Endothelial cell of umbilical vein (primary cell): ENCODE measurements around the gene FUT7. TPM values are rescaled to one million over a fixed set of nuclear protein-coding genes. Genes with fewer than 3 reads are reported as not detected.

Experiments used
- BruUV-seq: library from RNA; stranded (reverse); fragments of 400-500 nt; replicated peaks from 2 replicates; lab custom pipeline; 2021; lab: Mats Ljungman, UMichigan
- CTCF ChIA-PET: fragments of 300-600, 350-600 bp; sonication (Branson Sonifier 250); formaldehyde crosslinking; loops from one replicate; lab custom pipeline; 2021; ENCODE audit warnings: antibody characterized with exemption, inconsistent platforms; lab: Charles Lee
- POLR2A ChIA-PET: fragments of 300-600, 350-600 bp; sonication (Branson Sonifier 250); formaldehyde crosslinking; loops from one replicate; lab custom pipeline; 2021; ENCODE audit warnings: antibody characterized with exemption, inconsistent platforms; lab: Charles Lee
- DNase-seq: peaks from one replicate; pipeline ENCODE4 v3.0.0-alpha.2; 2011; ENCODE audit warnings: low read depth, low spot score
- FAIRE-seq: peaks from 2 replicates; lab custom pipeline; 2011; peaks lifted over from hg19 to GRCh38; lab: Jason Lieb, UNC
- H2AFZ ChIP-seq: 2 replicates; pipeline ENCODE4 v1.6.0; 2012; ENCODE audit warnings: low read depth, low read length, control low read depth, inconsistent platforms
- H3K27ac ChIP-seq: 2 replicates; pipeline ENCODE4 v1.5.1; 2011; ENCODE audit warnings: low read depth, mild to moderate bottlenecking, control low read depth, low read length, moderate library complexity; ENCODE audit not compliant: insufficient read depth
- H3K27me3 ChIP-seq, 2 experiments: 2 replicates each; pipeline versions ENCODE4 v1.6.0 to v1.6.1; 2011; ENCODE audit warnings: low read length in 2 of 2, mixed read lengths in 1 of 2; ENCODE audit not compliant: control insufficient read depth in 2 of 2, insufficient read depth in 2 of 2
- H3K36me3 ChIP-seq, 2 experiments: 2 replicates in 1 of 2; 3 replicates in 1 of 2; pipeline ENCODE4 v1.5.1; 2011; ENCODE audit warnings: low read length in 2 of 2, mild to moderate bottlenecking in 1 of 2, moderate library complexity in 1 of 2; ENCODE audit not compliant: control insufficient read depth in 2 of 2, insufficient read depth in 2 of 2; ENCODE audit errors: extremely low read depth in 1 of 2
- H3K4me1 ChIP-seq: 3 replicates; pipeline ENCODE4 v1.5.1; 2011; ENCODE audit warnings: mild to moderate bottlenecking, low read length; ENCODE audit not compliant: control insufficient read depth, insufficient read depth; ENCODE audit errors: extremely low read depth
- H3K4me2 ChIP-seq: 2 replicates; pipeline ENCODE4 v1.6.1; 2011; ENCODE audit warnings: low read length, control low read depth, mixed read lengths; ENCODE audit not compliant: insufficient read depth
- H3K4me3 ChIP-seq, 3 experiments: fragments of 200-600 bp in 1 of 3; sonication (generic), shearing (Covaris generic) in 1 of 3; replicated peaks in 1 of 3; 2 replicates each; pipeline ENCODE4 v1.5.1; 2011 to 2016; ENCODE audit warnings: control low read depth in 3 of 3, low read length in 3 of 3, mild to moderate bottlenecking in 2 of 3, inconsistent platforms in 1 of 3, low read depth in 1 of 3, moderate library complexity in 1 of 3; ENCODE audit not compliant: insufficient read depth in 1 of 3
- H3K79me2 ChIP-seq: 2 replicates; pipeline ENCODE4 v1.6.0; 2012; ENCODE audit warnings: low read length, inconsistent platforms; ENCODE audit not compliant: control insufficient read depth, insufficient read depth
- H3K9ac ChIP-seq: replicated peaks from 2 replicates; pipeline ENCODE3; 2011; ENCODE audit warnings: low read length, control low read depth; ENCODE audit not compliant: insufficient read depth; ENCODE audit errors: extremely low read depth
- H3K9me1 ChIP-seq: replicated peaks from 3 replicates; pipeline ENCODE4 v1.6.0; 2011; ENCODE audit warnings: mild to moderate bottlenecking, low read length; ENCODE audit not compliant: control insufficient read depth, insufficient read depth; ENCODE audit errors: extremely low read depth
- H3K9me3 ChIP-seq: replicated peaks from 2 replicates; pipeline ENCODE4 v1.5.1; 2012; ENCODE audit warnings: low read length, inconsistent platforms; ENCODE audit not compliant: control insufficient read depth, insufficient read depth
- H4K20me1 ChIP-seq: replicated peaks from 2 replicates; pipeline ENCODE3; 2011; ENCODE audit warnings: mild to moderate bottlenecking, low read length; ENCODE audit not compliant: control insufficient read depth, insufficient read depth; ENCODE audit errors: extremely low read depth
- CTCF ChIP-seq, 2 donors: IDR thresholded peaks; 1 replicate in 1 of 2; 2 replicates in 1 of 2; pipeline ENCODE4 v1.5.1; 2011; ENCODE audit warnings: low read length in 2 of 2, mild to moderate bottlenecking in 2 of 2, moderate library complexity in 2 of 2, control low read depth in 1 of 2, inconsistent platforms in 1 of 2, low read depth in 1 of 2; ENCODE audit not compliant: insufficient read depth in 1 of 2; ENCODE audit errors: extremely low read depth in 1 of 2
- EZH2 ChIP-seq: IDR thresholded peaks from 2 replicates; pipeline ENCODE4 v1.6.1; 2012; ENCODE audit warnings: borderline replicate concordance, low read depth, mild to moderate bottlenecking, moderate library complexity, low read length, inconsistent platforms; ENCODE audit not compliant: severe bottlenecking
- FOS ChIP-seq: IDR thresholded peaks from 2 replicates; pipeline ENCODE4 v1.6.1; 2011; ENCODE audit warnings: mild to moderate bottlenecking, low read length, moderate library complexity, borderline replicate concordance; ENCODE audit not compliant: insufficient read depth
- GATA2 ChIP-seq: IDR thresholded peaks from 2 replicates; pipeline ENCODE4 v1.7.0; 2011; ENCODE audit warnings: low read depth, mild to moderate bottlenecking, moderate library complexity, mixed read lengths, low read length; ENCODE audit not compliant: insufficient read length, insufficient read depth
- JUN ChIP-seq: IDR thresholded peaks from 2 replicates; pipeline ENCODE4 v1.6.1; 2011; ENCODE audit warnings: borderline replicate concordance, low read depth; ENCODE audit not compliant: insufficient read length, insufficient read depth
- MYC ChIP-seq: IDR thresholded peaks from one replicate; pipeline ENCODE4 v1.6.1; 2011; ENCODE audit warnings: mild to moderate bottlenecking, low read depth, low read length
- POLR2A ChIP-seq: IDR thresholded peaks from 2 replicates; pipeline ENCODE4 v1.6.1; 2012; ENCODE audit warnings: low read depth, mild to moderate bottlenecking, control low read depth, low read length
- POLR2AphosphoS5 ChIP-seq: IDR thresholded peaks from 2 replicates; pipeline ENCODE4 v1.6.1; 2012; ENCODE audit warnings: low read depth, mild to moderate bottlenecking, control low read depth, low read length, moderate library complexity; ENCODE audit not compliant: insufficient read depth
- dilution Hi-C: fragments of 300-500 bp; cut with MboI; formaldehyde crosslinking; loops from one replicate; pipeline ENCODE4 v1.15.0; 2019; ENCODE audit warnings: low sequenced_read_pairs; ENCODE audit not compliant: extremely low pct_ligation_motif_present
- intact Hi-C: fragments of 100-400 bp; cut with micrococcal nuclease; formaldehyde crosslinking; loops from one replicate; pipeline ENCODE4 v1.10.0; 2022
- polyA plus RNA-seq, 4 experiments: library from polyadenylated mRNA; depleted of rRNA in 3 of 4; stranded (reverse) in 3 of 4; unstranded in 1 of 4; fragments of >200 nt; gene quantifications; 2 replicates each; pipeline versions ENCODE4 v1.2.1 to v1.2.3, GENCODE V29; 2011 to 2012; ENCODE audit warnings: missing spikeins in 1 of 4
- total RNA-seq: library from RNA; stranded (reverse); gene quantifications from 2 replicates; pipeline ENCODE4 v1.2.3, GENCODE V29; 2021
- TF ChIP-seq, protein P1 (sequence below): IDR thresholded peaks from 2 replicates; pipeline ENCODE4 v1.6.1; 2011; ENCODE audit not compliant: insufficient read depth, insufficient read length

The FUT7 gene
- total and polyA plus RNA-seq, 2 donors (not counting 3 experiments of a cell fraction or from before 2014, with no cell fraction given), result not detected

GRCh38 chr9:137041124-137041523 is 9.2 kb upstream of the FUT7 start:
- Histone ChIP-seq H4K20me1 (no peaks in the 10 kb centered on the region), H2AFZ (no peak overlapping the region), H3K4me3 (no peak overlapping the region), H3K27ac (no peak overlapping the region), H3K9me3 (no peaks in the 10 kb centered on the region), H3K79me2 (peaks cover 33% of the 10 kb centered on the region), H3K27me3 (no peaks in the 10 kb centered on the region), H3K4me1 (peaks cover 37% of the 10 kb centered on the region), H3K9ac (no peak overlapping the region), H3K9me1 (no peaks in the 10 kb centered on the region), H3K4me2 (no peak overlapping the region), H3K36me3 (peaks cover 0 to 17% of the 10 kb centered on the region in 2 experiments)
- no TSS peak for BruUV-seq
- TF ChIP-seq JUN (no peak), FOS (no peak), MYC (no peak), POLR2AphosphoS5 (no peak), GATA2 (no peak), EZH2 (no peak), CTCF (IDR thresholded peaks at IDR 0.05; ENCODE audit: extremely low read depth in 1 of 2, insufficient read depth in 1 of 2, low read depth in 1 of 2, low read length in 2 of 2) (no peak), POLR2A (no peak)
- TF ChIP-seq, protein P1, sequence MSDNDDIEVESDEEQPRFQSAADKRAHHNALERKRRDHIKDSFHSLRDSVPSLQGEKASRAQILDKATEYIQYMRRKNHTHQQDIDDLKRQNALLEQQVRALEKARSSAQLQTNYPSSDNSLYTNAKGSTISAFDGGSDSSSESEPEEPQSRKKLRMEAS, result no peak
- POLR2A ChIA-PET, result no interaction called here
- DNase-seq (no peak), FAIRE-seq (peak; percentile 55)
- intact Hi-C loops (no loop called here), dilution Hi-C loops (no loop called here)
- CTCF ChIA-PET, result interaction anchor here (5.2 kb wide), 1 partner anchor 12 kb away, joined by 27 read pairs; no protein-coding TSS in a partner anchor
